Caki2 (cell line): ENCODE measurements around the gene TBC1D22A. TPM values are rescaled to one million over a fixed set of nuclear protein-coding genes. Genes with fewer than 3 reads are reported as not detected.
"Not testable (repeated sequence)": the region's sequence is repeated elsewhere in the genome, so short reads cannot be mapped to it uniquely, and the experiment has no call there.

Experiments used
- DNase-seq: peaks from one replicate; pipeline ENCODE4 v3.0.0-alpha.2; 2015; ENCODE audit warnings: low read depth
- in situ Hi-C: cut with HindIII; loops from 2 replicates; pipeline ENCODE4 v1.10.0; 2016; ENCODE audit warnings: low sequenced_read_pairs, low pct_unique_long_range_greater_than_20kb, mixed read lengths
- total RNA-seq: library from RNA; depleted of rRNA; stranded (reverse); fragments of >200 nt; shearing (Covaris generic); gene quantifications from 2 replicates; pipeline ENCODE4 v1.2.3, GENCODE V29; 2014; ENCODE audit warnings: low replicate concordance; rRNA removed

Gene TBC1D22A, protein sequence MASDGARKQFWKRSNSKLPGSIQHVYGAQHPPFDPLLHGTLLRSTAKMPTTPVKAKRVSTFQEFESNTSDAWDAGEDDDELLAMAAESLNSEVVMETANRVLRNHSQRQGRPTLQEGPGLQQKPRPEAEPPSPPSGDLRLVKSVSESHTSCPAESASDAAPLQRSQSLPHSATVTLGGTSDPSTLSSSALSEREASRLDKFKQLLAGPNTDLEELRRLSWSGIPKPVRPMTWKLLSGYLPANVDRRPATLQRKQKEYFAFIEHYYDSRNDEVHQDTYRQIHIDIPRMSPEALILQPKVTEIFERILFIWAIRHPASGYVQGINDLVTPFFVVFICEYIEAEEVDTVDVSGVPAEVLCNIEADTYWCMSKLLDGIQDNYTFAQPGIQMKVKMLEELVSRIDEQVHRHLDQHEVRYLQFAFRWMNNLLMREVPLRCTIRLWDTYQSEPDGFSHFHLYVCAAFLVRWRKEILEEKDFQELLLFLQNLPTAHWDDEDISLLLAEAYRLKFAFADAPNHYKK
- total RNA-seq: 15.0 and 29.6 TPM in 2 replicates

DNA sequence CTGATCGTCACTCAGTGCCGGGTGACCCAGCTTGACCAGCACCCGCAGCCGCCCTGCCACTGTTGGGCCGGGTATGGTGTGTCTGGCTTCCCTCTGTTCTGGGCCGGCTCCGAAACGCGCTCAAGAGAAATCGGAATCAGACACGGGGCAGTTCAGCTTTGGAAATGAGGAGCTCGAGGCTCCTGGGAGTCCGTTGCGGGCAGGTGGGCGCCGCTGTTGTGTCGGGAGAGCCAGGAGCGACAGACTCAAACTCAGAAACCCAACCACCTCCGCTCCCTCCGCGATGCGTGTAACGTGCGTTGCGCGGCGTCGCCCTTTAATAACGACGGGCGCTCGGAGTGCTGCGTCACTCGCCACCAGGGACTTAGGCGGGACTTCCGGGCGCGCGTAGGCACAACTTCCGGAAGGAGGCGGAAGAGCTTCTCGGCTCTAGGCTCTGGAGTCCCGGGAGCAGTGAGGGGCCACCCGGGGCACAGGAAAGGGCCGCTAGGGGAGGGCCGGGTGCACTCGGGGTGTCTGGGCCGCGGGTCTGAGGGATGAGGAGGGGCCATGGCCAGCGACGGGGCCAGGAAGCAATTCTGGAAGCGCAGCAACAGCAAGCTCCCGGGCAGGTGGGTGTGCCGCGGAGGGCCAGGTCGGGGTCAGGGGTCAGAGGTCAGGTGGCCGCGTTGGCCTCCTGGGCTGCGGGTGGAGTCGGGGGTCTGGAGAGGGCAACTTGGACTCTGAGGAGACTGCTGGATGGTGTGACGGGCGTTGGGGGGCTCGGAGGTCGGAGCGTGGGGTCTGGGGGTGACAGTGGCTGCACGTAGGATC lies at the start of gene TBC1D22A:
TSS of gene TBC1D22A (plus strand) at position 413 of the 813 bp plus-strand sequence. CDS start at position 550, 137 bp downstream.
- peak; percentile 94 for DNase-seq
- in situ Hi-C loops: no loop called here

DNA sequence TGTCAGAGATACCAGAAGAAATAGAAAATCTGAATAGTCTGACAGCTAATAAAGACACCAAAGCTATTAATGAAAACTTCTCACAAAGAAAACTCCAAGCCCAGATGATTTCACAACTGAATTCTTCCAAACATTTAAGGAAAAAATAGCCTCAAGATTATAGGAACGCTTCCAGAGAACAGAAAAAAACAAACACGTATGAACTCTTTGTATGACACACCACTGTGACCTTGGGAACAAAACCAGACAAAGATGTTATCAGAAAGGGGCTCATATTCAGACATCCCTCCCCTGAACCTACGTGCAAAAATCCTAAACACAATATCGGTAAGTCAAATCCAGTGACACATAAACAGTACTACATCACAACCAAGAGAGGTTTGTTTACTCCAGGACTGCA lies 47.9 kb upstream of the TBC1D22A start:
- no peak for DNase-seq
- in situ Hi-C loops: no loop called here

DNA sequence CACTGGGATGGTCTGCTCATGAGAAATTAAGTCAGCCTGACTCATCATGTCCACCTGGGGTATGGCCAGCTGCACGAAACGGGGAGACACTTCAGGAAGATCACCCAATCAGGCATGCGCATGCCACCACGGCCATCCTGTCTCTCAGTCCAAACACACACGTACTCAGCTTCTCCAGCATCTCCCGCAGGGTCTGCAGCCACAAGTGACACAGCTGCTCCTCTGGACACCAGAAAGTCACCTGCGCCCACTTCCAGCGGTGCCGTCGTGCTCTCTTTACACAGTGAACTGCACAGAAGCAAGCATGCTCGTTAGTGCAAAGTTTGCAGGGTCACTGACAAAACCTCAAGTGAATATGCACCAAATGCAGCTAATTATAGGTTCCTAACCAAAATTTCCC lies 42.5 kb upstream of the TBC1D22A start:
- in situ Hi-C loops: no loop called here
- no peak for DNase-seq

DNA sequence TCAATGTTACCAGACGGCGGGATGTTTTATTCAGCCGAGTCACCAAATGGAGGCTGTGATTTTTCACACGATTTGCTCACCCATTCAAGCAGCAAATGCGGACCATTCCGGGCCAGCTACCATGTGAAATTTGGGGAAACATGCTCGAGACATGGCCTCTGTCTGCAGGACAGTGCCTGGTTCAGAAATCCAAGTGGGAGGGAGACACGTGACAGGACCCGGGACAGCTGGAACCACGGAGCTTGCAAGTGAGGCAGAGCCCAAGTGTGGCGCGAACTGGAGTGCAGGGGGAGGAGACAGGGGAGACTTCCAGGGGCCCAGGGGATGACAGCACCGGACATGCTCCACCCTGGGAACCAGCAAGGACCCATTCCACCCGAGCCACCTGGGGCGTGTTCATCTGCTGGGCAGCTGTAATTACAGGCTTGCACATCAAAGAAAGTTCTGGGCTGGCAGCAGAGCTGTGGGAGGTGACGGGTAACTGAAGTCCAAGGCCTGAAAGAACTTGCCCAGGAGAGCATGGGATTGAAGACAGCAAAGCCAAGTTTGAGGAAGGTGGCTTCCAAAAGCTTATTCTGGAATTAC lies 40.9 kb upstream of the TBC1D22A start:
- in situ Hi-C loops: no loop called here
- no peak for DNase-seq

DNA sequence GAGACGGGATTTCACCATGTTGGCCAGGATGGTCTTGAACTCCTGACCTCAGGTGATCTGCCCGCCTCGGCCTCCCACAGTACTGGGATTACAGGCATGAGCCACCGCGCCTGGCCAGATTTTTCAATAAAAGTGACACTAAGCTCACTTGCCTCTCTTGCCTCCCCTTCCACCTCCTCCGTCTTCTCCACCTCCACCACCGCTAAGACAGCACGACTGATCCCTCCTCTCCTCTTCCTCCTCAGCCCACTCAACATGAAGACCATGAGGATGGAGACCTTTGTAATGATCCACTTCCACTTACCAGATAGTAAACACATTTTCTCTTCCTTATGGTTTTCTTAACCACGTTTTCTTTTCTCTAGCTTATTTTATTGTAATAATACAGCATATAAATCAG lies 38.6 kb upstream of the TBC1D22A start:
- DNase-seq: no peak
- in situ Hi-C loops: no loop called here

DNA sequence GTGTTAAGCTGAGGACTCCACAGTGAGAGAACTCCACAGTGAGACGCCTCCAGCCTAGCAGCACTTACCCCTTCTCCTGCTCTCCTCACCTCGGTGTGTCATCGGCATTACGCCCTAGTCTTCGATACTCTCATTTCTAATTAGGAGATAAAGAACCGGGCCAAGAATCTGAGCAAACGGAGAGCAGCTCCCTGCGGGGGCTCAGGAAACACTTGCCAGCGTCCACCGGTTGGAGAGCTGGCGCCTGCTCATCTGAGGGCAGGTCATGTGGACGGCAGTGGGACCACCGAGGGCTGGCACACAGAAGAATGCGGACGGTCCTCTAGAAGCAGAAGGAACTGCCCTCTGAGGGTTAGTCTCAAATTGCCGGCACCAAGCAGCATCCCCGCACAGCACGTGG lies 37.4 kb upstream of the TBC1D22A start:
- in situ Hi-C loops: no loop called here
- no peak for DNase-seq

DNA sequence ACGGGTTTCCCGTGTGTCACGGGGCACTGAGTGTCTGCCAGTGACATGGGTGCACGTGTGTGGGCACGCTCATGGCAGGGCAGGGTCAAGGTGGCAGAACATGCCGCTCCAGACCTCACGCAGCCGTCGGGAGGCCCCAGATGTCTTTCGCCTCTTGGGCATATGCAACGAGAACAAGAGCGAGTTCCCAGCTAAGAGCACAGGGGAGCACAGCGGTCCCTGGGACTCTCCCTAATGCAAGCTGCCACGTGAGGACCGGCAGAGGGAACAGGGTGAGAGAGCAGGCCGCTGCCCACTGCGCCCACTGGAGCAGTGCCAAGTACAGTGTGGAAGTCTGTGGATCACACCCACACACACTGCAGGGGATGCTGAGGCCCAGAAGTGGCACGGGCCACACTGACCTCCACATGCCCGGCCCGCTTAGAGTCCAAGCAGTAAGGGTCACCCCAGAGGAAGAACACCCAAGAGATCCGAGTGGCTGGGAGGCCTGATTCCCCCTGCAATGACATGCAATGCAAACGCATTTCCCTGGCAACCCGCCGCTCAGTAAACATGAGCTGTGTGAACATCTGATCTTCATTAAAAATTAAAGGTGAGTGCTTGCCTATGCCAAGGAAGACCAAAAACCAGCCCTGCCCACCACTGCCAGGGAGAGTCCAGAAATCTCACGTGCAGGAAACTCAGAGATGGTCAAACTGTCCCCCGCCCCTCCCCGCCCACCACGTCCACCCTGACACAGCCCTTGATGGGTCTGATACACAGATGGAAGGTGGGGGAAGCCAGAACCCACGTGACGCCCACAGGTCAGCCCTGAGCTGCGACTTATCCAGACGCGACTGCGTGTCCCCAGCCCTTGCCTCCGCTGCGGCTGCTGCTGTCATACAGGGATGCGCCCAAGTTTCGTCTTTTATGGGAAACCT lies 36.1 kb upstream of the TBC1D22A start:
- in situ Hi-C loops: no loop called here
- DNase-seq: no peak

DNA sequence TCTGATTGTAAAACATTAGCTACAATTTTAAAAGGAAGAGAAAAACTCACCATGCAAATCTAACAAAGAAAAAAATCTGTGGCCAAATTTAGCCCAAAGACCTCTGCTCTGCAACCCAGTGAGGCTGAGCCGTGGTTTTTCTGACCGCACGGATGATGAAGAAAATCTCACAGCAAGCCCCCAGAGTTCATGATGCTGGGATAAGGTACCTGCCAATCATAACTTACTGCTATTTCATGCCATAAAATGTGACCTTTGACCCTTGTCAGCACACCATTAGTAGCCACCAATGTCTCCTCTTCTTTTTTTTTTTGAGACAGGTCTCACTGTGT lies 35.5 kb upstream of the TBC1D22A start:
- DNase-seq: no peak
- in situ Hi-C loops: no loop called here

DNA sequence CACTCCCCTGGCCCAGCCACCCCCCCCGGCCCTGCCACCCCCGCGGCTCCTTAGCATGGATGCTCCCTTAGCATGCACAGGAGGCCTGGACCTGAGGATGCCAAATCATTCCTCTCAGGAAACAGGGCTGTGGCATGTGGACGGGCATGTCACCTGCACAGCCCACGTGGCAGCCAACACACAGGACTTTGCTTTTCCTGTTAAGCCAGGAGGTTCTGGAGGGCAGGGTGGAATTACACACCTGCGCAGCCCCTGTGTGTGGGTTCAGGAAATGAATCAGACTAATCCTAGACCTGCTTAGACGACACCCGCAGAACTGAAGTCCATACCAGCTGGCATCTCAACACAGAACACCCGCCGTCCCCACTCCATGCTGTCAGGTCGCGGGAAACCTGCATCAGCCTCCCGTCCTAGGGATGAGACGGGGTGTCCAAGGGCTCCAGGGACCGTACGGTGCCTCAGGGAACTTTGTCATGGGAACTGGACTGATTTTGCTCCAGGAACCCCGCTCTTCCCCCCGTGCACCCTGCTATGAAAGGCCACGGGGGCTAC lies 34.6 kb upstream of the TBC1D22A start:
- in situ Hi-C loops: no loop called here
- DNase-seq: no peak

DNA sequence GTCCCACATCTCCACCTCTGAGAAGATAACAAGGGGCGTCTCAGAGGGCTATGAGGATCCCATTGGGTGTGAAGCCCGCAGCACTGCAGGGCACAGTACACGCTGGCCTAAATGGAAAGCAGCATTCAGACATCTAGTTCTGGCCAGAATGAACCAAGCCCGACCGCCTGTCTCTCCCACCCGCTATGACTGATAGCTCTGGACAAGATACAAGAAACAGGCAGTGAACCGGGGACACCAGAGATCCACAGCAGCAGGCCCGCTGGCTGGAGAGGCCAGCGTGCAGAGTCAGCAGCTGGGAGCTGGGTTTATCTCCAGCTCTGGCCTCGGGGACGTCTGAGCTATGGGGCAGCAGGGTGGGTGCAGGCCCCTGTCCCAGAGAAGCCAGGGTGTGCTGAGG lies 34.0 kb upstream of the TBC1D22A start:
- in situ Hi-C loops: no loop called here

DNA sequence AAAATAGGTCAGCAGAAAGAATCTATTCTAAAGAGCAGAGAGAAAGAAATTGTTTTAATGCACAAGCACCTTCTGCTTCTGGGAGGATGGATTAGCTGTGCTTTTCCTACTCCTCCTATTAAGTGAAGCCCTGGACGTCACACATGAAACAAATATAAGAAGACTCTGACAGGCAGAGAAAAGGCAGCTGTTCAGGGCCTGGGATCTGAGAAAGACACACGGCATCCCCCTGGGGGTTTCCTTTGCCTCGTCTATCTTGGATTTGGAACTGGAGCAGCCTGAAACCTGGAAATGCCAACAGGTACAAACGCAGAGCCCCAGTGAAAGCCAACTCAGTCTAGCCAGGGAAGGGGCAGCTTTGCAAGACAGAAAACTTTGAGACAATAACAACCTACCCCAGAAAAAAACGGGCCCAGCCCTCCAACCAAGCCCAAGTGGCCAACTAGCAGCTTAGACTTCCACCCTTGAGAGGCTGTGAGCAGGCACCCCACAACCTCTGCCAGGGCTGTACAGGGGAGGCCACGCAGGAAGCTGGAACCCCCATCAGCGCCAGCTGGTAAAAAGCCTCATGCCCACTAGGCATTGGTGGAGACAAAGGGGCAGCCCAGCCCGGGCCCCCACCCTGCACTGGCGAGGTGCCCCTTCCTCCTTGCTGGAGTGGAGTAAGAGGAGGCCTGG lies 31.7 kb upstream of the TBC1D22A start:
- DNase-seq: no peak
- in situ Hi-C loops: no loop called here

More for the DNA sequence above, 34.0 kb upstream of the TBC1D22A start:
- DNase-seq: no peak

DNA sequence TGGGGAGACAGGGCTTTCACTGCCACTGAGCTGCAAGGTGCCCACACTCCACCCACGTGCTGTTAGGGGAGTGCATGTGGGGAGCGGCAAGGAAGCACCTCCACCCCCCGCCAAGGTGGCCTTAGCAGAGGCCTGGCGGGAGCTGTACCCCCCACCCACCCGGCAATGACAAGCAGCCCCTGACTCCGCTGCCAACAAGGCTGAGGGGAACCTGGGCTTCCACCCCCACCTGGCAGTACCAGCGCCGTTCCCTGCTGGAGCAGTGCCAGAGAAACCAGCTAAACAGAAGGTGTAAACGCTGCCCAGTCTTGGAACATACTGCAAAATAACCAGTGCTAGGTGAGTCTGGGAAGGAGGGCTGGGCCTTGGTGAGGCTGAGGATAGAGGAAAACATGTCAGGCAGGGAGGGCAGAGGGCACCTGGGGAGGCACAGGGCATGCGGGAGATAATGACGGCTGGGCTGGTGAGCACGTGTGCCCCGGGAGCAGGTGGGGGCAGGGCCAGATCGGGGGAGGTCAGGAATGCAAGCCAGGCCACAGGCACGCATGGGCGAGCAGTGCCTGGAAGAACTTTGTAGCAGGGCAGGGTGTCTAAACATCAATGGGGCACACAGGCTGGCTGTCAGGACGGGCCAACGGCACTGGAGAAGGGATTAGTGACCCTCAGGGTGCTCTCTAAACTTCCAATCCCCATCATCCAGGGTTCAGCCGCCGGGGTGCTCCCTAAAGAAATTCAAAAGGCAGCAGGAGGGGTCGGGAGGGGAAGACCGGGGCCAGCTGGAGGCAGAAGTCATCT lies 31.0 kb upstream of the TBC1D22A start:
- peak; percentile 82 for DNase-seq
- in situ Hi-C loops: no loop called here

DNA sequence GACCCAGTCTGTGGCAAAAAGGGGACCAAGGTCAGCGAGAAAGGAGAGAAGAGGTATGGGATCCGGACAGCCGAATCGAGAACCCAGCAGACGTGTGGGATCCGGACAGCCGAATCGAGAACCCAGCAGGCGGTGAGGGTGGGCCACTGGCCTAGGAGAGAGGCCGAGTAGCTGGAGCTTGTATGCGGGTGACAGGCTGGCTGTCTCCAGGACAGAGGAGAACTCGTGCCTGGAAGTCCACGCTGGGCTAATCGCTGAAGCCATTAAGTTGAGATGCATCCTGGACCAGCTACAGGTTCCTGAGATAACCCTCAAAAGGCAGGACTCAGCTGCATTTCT lies 30.4 kb upstream of the TBC1D22A start:
- no peak for DNase-seq
- in situ Hi-C loops: no loop called here

DNA sequence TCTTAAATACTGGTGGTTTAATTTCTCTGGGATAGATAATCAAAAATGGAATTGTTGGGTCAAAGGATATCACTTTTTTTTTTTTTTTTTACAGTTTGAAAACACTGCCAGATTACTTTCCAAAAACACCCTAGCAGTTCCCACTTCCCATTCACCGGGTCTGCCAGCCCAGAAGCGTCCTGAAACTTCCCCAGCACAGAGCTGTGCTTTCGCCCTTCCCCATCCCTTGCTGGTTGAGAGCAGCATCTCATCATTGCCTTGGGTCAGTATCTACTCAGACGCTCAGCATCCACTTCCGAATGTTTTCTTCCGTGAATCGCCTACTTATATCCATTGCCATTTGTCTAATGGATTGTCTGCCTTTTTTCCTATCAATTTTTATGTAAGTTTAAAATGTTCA lies 29.9 kb upstream of the TBC1D22A start:
- in situ Hi-C loops: no loop called here
- no peak for DNase-seq

DNA sequence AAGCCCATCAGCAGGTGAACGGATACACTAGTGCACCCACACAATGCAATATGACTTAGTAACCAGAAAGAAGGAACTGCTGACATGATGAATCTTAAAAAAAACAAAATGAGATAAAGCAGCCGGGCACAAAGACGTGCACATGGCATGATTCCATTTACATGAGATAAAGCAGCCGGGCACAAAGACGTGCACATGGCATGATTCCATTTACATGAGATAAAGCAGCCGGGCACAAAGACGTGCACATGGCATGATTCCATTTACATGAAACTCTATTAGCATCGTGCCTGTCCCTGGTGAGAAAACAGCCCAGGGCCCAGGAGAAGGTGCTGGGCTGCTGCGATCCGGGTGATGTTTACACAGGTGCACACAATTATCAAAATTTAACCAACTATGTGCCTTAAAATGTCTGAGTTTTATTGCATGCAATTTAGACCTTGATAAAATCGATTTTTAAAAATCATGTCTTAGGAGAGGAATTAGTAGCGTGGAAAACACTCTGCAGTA lies 28.2 kb upstream of the TBC1D22A start:
- in situ Hi-C loops, DNase-seq: not testable (repeated sequence)

DNA sequence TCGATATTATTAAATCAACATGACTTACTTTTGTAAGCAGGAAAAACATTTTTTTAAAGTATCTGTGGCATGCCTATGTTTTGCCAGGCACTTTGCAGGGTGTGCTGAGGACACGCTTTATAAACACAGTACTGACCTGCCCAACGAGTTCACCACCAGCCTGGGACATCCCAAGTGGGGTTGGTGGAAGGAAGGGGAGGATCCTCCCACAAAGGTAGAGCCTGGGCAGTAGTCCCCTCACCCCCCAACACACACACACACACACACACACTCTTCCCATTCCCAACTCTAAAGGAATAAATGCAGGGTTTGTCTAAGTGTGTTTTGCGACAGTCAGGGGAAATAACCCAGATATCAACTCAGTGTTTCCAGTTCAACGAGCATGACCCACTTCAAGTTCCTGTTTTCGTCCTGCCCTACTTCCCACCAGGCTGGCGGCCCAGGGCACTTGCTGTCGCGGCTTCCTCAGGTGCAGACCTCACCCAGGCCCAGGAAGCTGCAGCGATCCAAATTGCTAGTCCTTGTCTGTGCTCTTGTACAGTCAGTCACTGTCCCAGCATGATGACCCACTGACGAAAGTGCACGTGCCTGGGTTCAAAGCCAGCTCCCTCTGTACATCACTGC lies 27.5 kb upstream of the TBC1D22A start:
- in situ Hi-C loops: no loop called here
- peak; percentile 43 for DNase-seq
